ENCODE data around the gene WIPF3.
A peak's percentile ranks its signal among the peaks of the same experiment; 100 is the strongest.

Gene WIPF3

DNA sequence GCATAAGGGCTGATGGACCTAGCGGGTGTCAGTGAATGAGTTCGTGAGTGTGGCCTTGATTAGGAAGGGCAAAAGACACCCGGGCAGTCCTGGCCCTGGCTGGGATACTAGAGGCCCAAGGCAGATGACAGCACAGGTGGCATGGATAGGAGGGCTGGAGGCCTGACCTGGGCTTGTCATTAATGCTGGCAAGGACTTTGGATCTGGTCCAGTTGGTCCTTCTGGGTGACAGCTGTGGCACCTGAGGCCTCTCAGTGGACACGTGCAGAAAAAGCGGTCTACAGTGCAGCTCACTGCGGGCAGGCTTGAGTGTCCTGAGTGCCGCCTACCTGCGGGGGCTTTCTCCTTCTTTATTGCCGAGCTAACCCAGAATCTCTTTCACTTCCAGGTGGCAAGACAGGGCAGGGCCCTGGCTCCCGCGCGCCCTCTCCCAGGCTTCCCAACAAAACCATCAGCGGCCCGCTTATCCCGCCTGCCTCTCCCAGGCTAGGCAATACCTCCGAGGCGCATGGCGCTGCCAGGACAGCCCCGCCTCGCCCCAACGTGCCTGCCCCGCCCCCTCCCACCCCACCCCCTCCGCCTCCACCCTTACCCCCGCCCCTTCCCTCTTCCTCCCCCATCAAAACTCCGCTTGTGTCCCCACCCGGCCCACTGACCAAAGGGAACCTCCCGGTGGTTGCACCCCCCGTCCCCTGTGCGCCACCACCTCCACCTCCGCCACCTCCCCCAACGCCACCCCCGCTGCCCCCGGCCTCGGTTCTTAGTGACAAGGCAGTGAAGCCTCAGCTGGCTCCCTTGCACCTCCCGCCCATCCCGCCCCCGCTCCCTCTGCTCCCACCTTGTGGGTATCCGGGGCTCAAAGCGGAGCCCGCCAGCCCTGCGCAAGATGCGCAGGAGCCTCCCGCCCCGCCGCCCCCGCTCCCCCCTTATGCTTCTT, 77.4 kb downstream of the WIPF3 start:
- no peak overlapping the region for H3K27ac ChIP-seq
- DNase-seq, result no peak
- H3K4me3 ChIP-seq (ENCODE audit: low read depth, low read length), result peak overlapping the region; percentile 12
- in situ Hi-C loops (cut with HindIII; ENCODE audit: low pct_ligation_motif_present, low sequenced_read_pairs), result no loop called here
- TF ChIP-seq, protein P1, sequence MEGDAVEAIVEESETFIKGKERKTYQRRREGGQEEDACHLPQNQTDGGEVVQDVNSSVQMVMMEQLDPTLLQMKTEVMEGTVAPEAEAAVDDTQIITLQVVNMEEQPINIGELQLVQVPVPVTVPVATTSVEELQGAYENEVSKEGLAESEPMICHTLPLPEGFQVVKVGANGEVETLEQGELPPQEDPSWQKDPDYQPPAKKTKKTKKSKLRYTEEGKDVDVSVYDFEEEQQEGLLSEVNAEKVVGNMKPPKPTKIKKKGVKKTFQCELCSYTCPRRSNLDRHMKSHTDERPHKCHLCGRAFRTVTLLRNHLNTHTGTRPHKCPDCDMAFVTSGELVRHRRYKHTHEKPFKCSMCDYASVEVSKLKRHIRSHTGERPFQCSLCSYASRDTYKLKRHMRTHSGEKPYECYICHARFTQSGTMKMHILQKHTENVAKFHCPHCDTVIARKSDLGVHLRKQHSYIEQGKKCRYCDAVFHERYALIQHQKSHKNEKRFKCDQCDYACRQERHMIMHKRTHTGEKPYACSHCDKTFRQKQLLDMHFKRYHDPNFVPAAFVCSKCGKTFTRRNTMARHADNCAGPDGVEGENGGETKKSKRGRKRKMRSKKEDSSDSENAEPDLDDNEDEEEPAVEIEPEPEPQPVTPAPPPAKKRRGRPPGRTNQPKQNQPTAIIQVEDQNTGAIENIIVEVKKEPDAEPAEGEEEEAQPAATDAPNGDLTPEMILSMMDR (IDR thresholded peaks at IDR 0.05; ENCODE audit: low read depth, low read length, missing control alignments), result no peak
- no peaks in the 10 kb centered on the region for H3K27me3 ChIP-seq (replicated peaks)
- H3K36me3 ChIP-seq (replicated peaks), result no peaks in the 10 kb centered on the region

DNA sequence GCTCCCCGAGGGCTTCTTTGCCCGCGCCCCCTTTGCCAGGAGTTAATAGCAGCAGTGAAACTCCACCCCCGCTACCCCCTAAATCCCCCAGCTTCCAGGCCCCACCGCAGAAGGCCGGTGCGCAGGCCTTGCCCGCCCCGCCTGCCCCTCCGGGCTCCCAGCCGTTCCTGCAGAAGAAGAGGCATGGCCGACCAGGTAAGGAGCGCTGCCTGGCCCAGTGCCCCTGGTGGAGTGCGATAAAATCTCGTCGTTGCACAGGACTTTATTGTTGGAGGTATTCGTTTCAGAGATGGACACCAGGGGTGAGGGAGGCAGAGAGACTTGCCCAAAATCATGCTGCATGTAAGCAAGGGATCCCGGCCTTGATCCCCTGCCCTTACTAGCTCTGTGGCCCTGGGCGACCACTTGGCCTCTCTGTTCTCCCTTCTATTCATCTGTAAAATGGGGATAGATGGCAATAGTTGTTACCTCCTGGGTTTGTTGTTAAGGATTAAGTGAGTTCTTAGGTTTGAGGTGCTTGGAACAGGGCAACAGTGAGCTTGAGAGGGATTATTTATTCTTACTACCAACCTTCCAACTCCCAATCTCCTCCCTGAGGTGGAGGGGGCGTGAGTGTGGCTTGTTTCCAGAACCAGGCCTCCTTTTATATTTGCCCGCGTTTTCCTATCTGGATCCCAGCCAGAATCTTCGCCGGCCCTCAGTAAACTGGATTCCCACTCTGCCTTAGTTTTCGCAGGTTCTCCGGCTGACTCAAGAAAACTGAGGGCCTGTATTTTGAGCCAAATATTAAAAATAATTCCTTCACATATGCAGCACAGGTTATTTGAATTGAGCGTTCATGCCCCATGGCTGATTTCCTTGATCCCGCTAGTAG, 78.3 kb downstream of the WIPF3 start:
- Histone ChIP-seq H3K27ac (no peak overlapping the region), H3K27me3 (replicated peaks) (no peaks in the 10 kb centered on the region), H3K4me3 (ENCODE audit: low read depth, low read length) (peak overlapping the region; percentile 9), H3K36me3 (replicated peaks) (no peaks in the 10 kb centered on the region)
- in situ Hi-C loops (cut with HindIII; ENCODE audit: low pct_ligation_motif_present, low sequenced_read_pairs), result no loop called here
- no peak for DNase-seq
- TF ChIP-seq, protein P1 (IDR thresholded peaks at IDR 0.05; ENCODE audit: low read depth, low read length, missing control alignments), result peak; percentile 8

DNA sequence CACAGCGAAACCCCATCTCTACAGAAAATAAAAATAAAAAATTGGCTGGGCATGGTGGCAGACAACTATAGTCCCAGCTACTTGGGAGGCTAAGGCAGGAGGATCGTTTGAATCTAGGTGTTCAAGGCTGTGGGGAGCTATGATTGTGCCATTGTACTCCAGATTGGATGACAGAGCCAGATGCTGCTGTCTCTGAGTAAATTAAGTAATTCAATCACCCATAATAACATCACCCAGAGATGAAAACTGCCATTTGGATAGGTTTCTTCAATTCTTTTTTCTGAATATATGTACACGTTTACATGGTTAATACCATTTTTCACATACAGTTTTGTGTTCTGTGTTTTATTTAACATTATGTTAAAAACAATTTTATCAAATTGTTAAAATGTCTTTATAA, 79.3 kb downstream of the WIPF3 start:
- Histone ChIP-seq H3K4me3 (ENCODE audit: low read depth, low read length) (no peak overlapping the region), H3K27me3 (replicated peaks) (no peaks in the 10 kb centered on the region), H3K36me3 (replicated peaks) (no peaks in the 10 kb centered on the region), H3K27ac (no peak overlapping the region)
- in situ Hi-C loops (cut with HindIII; ENCODE audit: low pct_ligation_motif_present, low sequenced_read_pairs), result no loop called here
- TF ChIP-seq, protein P1 (IDR thresholded peaks at IDR 0.05; ENCODE audit: low read depth, low read length, missing control alignments), result no peak
- DNase-seq, result no peak

DNA sequence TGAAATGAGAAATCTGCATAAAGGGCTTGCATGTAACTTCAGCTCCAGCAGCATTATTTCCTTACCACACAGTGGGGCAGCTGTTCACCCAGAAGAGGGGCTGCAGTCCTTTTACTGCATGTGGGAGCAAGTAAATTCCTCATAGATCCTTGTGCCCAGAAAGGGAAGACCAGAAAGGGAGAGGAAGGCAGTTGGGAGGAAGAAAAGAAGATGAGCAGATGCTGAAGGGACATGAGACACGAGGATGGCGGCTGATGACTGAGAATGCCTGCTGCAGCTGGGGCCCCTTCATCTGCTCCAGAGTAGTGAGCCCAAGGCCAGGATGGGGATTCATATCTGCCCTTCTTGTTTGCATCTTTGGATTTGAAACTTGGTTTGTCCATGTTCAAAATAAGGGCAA, 80.5 kb downstream of the WIPF3 start:
- TF ChIP-seq, protein P1 (IDR thresholded peaks at IDR 0.05; ENCODE audit: low read depth, low read length, missing control alignments), result no peak
- Histone ChIP-seq H3K27ac (no peak overlapping the region), H3K4me3 (ENCODE audit: low read depth, low read length) (no peak overlapping the region), H3K36me3 (replicated peaks) (no peaks in the 10 kb centered on the region), H3K27me3 (replicated peaks) (no peaks in the 10 kb centered on the region)
- in situ Hi-C loops (cut with HindIII; ENCODE audit: low pct_ligation_motif_present, low sequenced_read_pairs), result no loop called here
- DNase-seq, result no peak

DNA sequence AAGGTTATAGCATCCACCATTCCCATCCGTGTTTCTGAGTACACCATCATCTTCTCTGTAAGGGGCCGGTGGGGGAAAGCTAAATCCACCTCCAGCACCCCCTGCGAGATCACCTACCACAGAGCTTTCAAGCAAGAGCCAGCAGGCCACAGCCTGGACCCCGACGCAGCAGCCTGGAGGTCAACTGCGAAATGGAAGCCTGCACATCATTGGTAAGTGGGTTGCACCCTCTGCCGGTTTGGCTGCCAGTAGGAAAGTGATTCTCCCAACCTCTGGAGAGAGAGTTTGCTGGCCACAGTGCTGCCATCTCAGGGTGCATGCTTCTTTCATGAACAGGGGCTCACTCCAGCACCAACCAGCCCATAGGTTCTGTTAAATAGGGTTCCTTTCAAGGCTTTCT, 81.7 kb downstream of the WIPF3 start:
- no peaks in the 10 kb centered on the region for H3K27me3 ChIP-seq (replicated peaks)
- no peak overlapping the region for H3K4me3 ChIP-seq (ENCODE audit: low read depth, low read length)
- H3K27ac ChIP-seq, result no peak overlapping the region
- in situ Hi-C loops (cut with HindIII; ENCODE audit: low pct_ligation_motif_present, low sequenced_read_pairs), result no loop called here
- no peaks in the 10 kb centered on the region for H3K36me3 ChIP-seq (replicated peaks)
- no peak for DNase-seq
- TF ChIP-seq, protein P1 (IDR thresholded peaks at IDR 0.05; ENCODE audit: low read depth, low read length, missing control alignments), result no peak
